Fibroblast of villous mesenchyme (primary cell): Measurements from ENCODE around the gene TRAF3IP1. TPM values are rescaled to one million over a fixed set of nuclear protein-coding genes. Genes with fewer than 3 reads are reported as not detected.
"Not testable (repeated sequence)": the region's sequence is repeated elsewhere in the genome, so short reads cannot be mapped to it uniquely, and the experiment has no call there.

Experiments
- DNase-seq: peaks from one replicate; pipeline ENCODE4 v3.0.0-alpha.2; 2010; ENCODE audit warnings: low read depth
- H3K4me3 ChIP-seq: 2 replicates; pipeline ENCODE4 v1.5.1; 2011; ENCODE audit warnings: low read depth, mild to moderate bottlenecking, low read length
- total RNA-seq: library from RNA; depleted of rRNA; stranded (reverse); fragments of >200 nt; gene quantifications from 2 replicates; pipeline ENCODE4 v1.2.3, GENCODE V29; 2012
- TF ChIP-seq, protein P1 (sequence below): IDR thresholded peaks from 2 replicates; pipeline ENCODE4 v1.5.1; 2012; ENCODE audit warnings: low read depth, mild to moderate bottlenecking, low read length; ENCODE audit not compliant: insufficient read depth

Gene TRAF3IP1
- total RNA-seq, 1 donor = 7.8 TPM

- no peak overlapping the region for H3K4me3 ChIP-seq
- TF ChIP-seq, protein P1, sequence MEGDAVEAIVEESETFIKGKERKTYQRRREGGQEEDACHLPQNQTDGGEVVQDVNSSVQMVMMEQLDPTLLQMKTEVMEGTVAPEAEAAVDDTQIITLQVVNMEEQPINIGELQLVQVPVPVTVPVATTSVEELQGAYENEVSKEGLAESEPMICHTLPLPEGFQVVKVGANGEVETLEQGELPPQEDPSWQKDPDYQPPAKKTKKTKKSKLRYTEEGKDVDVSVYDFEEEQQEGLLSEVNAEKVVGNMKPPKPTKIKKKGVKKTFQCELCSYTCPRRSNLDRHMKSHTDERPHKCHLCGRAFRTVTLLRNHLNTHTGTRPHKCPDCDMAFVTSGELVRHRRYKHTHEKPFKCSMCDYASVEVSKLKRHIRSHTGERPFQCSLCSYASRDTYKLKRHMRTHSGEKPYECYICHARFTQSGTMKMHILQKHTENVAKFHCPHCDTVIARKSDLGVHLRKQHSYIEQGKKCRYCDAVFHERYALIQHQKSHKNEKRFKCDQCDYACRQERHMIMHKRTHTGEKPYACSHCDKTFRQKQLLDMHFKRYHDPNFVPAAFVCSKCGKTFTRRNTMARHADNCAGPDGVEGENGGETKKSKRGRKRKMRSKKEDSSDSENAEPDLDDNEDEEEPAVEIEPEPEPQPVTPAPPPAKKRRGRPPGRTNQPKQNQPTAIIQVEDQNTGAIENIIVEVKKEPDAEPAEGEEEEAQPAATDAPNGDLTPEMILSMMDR = no peak
- DNase-seq = no peak
Observed at GRCh38 chr2:238304116-238304515, 16.2 kb upstream of the TRAF3IP1 start.

DNA sequence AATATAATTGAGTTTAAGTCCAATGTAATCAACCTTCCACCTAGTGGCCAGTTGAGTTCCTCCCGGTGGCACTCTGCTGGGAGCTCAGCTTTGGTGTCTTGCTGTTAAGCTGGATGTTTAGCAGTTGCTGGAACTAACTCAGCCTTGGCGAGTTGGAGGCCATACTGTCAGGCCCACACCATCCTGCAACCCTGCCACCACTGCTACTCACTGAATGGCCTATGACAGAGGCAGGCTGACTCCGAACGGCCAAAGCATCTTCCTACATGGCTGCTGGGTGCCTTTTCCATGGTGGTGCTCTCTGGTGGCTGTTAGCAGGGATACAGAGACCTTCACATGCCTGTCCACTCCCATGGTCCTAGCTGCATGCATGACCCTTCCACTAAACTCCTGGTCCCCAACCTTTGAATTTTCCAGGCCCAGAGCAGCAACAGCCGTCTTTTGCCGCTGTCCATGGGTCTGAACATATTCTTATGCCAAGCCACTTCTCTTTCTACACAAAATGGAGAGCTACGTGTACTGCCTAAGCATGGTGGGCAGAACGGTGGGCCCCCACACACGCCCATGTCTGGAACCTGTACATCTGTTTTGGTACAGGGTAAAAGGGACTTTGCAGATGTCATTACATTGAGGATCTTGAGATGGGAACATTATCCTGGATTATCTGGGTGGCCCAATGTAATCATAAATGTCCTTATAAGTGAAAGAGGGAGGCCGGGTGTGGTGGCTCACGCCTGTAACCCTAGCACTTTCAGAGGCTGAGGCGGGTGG is 15.0 kb upstream of the TRAF3IP1 start:
- no peak for DNase-seq
- TF ChIP-seq, protein P1 = peak; percentile 32

DNA sequence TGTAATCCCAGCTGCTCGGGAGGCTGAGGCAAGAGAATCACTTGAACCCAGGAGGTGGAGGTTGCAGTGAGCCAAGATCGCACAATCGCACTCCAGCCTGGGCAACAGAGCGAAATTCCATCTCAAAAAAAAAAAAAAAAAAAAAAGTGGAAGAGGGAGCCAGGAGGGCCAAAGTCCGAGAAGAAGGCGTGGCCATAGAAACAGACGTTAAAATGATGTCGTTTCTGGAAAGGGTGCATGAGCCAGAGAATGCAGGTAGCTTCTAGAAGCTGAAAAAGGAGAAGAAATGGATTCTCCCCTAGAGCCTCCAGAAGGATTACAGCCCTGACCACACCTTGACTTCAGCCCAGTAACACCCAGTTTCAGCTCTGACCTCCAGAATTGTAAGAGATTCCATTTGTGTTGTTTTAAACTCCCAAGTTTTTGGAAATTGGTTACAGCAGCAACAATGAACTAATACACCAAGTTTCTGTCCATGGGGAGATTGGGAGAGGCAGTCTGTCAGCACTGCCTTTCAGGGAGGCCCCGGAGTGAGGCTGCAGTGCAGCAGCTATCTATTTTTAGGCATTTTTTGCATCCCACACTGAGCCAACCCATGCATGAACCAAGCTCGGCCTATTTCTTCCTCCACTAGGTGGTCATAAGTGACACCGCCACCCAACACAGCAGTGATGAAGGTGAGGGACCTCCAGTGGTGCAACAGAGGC is 14.2 kb upstream of the TRAF3IP1 start:
- DNase-seq = no peak
- TF ChIP-seq, protein P1 = no peak
- no peak overlapping the region for H3K4me3 ChIP-seq

More for the DNA sequence above, 15.0 kb upstream of the TRAF3IP1 start:
- H3K4me3 ChIP-seq = no peak overlapping the region

- no peak for DNase-seq
- TF ChIP-seq, protein P1 = no peak
- no peak overlapping the region for H3K4me3 ChIP-seq
Observed at GRCh38 chr2:238306672-238306998, 13.7 kb upstream of the TRAF3IP1 start.

- DNase-seq = no peak
- H3K4me3 ChIP-seq = no peak overlapping the region
- TF ChIP-seq, protein P1 = peak; percentile 42
Observed at GRCh38 chr2:238308177-238308576, 12.1 kb upstream of the TRAF3IP1 start.

- DNase-seq, H3K4me3 ChIP-seq: not testable (repeated sequence)
Observed at GRCh38 chr2:238310721-238311120, 9.6 kb upstream of the TRAF3IP1 start.

DNA sequence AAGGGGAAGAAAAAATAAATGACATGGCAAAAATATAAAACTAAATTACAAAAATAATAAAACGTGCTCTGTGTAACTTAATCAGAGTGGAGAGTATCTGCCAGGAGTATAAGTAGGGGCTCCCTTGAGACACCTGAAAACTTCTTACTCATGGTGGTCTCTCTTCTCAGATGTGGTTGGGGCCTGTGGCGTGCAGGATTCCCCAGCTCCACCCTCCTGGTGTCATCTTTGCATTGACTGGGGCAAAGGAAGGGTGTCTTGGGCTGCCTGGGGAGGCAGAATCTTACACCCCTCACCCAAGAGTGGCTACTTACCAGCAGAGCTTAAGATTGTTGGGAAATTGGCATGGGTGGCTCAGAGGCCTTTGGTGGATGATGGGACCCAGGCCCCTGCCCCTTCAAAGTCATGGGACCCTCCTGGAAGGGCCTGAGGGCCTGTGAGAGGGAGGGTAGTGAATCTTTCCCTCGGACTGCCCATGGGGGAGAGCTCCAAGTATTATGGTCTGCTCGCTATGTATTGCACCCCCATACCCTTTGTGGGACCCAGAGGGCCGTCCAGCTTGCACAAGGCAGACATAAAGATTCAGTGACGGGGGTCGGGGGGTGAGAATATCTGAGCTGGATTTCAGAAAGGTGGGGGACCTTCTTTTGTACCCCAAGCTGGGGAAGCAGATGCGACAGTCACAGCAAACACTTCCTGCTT is 6.9 kb upstream of the TRAF3IP1 start:
- DNase-seq = no peak

More for the DNA sequence above, 6.9 kb upstream of the TRAF3IP1 start:
- TF ChIP-seq, protein P1 = no peak
- H3K4me3 ChIP-seq = no peak overlapping the region
